HG03280 (cell line): Measurements from ENCODE around the gene COL28A1.
"Not testable (repeated sequence)": the region's sequence is repeated elsewhere in the genome, so short reads cannot be mapped to it uniquely, and the experiment has no call there.

Experiments used
- ATAC-seq: cut with Tn5 transposase; IDR thresholded peaks from one replicate; pipeline ENCODE4 v1.9.1; 2021; ENCODE audit warnings: mild to moderate bottlenecking, moderate library complexity; ENCODE audit not compliant: unreplicated experiment

Gene COL28A1

GRCh38 chr7:7422641-7423040 is 113.0 kb downstream of the COL28A1 start:
- no peak for ATAC-seq

GRCh38 chr7:7421826-7422225 is 113.8 kb downstream of the COL28A1 start:
- ATAC-seq, result no peak

- no peak for ATAC-seq
These were observed 116.7 kb downstream of the COL28A1 start for GRCh38 chr7:7418997-7419396.

DNA sequence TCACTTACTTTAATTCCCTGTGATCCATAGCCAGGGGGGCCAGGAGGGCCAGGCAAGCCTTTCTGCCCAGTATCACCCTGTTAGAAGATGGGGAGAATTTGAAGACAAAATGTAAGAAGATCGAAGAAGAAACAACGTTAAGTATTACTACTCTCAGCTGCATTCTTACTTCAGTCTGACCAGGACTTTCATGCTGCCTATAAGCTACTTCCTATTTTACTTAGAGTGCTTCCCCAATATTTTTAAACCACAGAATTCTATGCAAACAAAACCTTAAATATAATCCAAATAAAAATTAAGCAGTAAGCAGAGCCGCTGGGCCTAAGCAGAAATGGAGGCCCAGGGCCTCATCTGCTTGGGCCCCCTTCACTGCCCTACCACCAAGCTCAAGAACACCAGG is 117.8 kb downstream of the COL28A1 start:
- ATAC-seq, result no peak

DNA sequence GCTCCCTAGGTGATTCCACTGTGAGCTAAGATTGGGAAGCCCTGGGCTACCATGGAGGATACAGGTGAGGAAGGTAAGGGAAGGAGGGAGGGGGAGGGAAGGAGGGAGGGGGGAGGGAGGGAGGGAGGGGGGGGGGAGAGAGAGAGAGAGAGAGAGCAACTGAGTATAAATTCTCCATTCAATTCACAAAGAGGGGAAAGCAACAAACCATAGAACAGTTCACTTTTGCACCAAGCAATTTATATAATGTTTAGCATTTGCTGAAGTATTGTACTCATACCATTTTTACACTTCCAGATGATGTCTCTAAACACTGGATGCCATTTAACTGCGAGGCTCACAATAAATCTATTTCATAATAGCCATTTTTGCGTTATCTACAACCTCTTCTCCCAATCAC is 118.3 kb downstream of the COL28A1 start:
- ATAC-seq, result no peak

GRCh38 chr7:7416031-7416858 is 119.4 kb downstream of the COL28A1 start:
- no peak for ATAC-seq

GRCh38 chr7:7414791-7415603 is 120.7 kb downstream of the COL28A1 start:
- no peak for ATAC-seq

DNA sequence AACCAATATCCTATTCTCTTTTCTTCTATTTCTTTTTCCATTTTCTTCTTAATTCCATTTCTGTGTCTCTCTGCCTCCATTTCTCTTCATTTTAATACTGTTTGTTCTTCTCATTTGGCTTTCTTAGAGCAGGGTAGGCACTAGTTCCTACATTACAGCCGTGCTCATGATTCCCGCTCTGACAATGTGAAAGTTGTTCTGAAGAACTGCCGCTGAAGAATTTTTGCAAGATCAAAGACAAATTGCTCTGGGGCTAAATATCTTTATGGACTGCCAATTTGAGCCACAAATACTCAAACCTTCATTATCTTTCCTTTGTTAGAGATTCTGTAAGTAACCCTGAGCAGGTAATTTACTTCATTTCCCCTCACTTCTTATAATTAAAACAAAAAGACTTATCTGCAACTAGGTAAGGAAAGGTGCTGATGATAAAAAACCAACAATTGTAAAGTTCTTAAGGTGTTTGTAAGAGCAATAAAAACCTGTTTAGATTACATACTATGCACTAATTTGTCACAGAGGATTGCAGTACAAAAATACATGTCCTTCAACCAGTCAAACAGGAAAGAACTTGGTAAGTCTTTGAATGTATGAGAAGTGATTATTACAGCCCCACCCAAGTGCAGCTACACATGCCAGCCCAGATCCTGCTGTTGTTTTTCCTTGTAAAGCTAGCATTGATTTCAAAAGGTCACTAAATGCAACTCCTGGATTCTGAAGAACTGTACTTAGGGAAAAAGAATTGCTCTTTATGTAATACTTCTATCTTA is 127.5 kb downstream of the COL28A1 start:
- ATAC-seq, result no peak

- no peak for ATAC-seq
These were observed 130.2 kb downstream of the COL28A1 start for GRCh38 chr7:7405461-7405860.

- ATAC-seq, result no peak
These were observed 136.0 kb downstream of the COL28A1 start for GRCh38 chr7:7399707-7400106.

GRCh38 chr7:7395785-7396184 is 139.9 kb downstream of the COL28A1 start:
- no peak for ATAC-seq

DNA sequence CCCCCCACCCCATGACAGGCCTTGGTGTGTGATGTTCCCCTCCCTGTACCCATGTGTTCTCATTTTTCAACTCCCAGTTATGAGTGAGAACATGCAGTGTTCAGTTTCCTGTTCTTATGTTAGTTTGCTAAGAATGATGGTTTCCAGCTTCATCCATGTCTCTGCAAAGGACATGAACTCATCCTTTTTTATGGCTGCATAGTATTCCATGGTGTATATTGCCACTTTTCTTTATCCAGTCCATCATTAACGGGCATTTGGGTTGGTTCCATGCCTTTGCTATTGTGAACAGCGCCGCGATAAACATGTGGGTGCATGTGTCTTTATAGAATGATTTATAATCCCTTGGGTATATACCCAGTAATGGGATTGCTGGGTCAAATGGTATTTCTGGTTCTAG is 147.5 kb downstream of the COL28A1 start:
- ATAC-seq, result not testable (repeated sequence)

DNA sequence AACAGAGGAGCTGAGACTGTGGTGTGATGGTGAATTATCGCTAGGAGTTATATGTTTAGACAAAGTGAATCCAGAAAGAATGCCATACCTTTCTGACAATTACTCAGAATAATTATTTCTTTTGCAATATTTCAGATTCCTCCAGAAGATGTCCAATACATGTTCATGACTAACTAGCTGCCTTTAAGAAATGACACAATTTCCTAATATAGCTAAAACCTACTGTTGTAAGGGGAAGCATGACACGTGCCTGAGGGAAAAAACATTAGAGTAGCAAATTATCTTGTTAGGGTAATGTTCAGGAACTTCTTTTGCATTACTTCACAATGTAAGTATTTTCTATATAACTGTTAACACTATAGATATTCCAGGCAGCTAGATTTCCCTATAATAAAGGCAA is 150.3 kb downstream of the COL28A1 start:
- no peak for ATAC-seq

GRCh38 chr7:7384228-7384627 is 151.4 kb downstream of the COL28A1 start:
- ATAC-seq, result no peak

DNA sequence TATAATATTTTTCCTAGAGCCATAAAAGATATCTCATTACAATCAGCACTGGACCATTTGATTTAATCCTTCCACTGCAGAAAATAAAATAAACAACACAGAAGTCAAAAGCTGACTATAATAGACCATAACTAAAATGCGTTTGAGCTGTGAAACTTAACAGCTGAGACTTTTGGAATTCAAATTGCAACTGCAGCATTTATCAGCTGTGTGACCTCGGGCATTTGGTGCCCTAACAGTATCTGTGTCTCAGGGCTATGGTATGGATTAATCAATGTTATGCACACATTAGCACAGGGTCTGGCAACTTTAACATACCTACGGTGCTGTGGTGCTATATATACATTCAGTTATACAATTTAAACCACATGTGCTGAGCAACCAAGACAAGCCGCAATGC is 160.1 kb downstream of the COL28A1 start:
- ATAC-seq, result no peak

DNA sequence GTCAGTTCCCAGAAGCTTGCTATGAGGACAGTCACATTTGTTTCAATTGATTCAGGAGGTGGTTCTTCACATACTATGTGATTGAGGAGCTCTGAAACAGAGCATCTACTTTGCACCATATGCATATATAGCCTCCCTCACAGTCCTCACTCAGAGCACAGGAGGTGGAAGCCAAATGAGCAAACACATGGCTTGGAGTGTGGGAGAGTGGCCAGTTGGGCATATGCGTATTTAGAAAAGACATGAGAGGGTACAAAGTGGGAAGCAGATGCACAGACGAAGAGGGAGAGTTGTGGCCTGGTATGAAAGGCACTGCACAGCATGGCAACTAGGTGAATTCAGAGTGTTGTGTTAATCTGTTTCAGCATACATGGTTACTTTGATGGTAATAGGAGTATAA is 165.6 kb downstream of the COL28A1 start:
- no peak for ATAC-seq

- no peak for ATAC-seq
These were observed 166.5 kb downstream of the COL28A1 start for GRCh38 chr7:7369134-7369533.

- ATAC-seq, result no peak
These were observed 181.0 kb downstream of the COL28A1 start for GRCh38 chr7:7354674-7355073.

GRCh38 chr7:7352845-7353244 is 182.8 kb downstream of the COL28A1 start:
- no peak for ATAC-seq

DNA sequence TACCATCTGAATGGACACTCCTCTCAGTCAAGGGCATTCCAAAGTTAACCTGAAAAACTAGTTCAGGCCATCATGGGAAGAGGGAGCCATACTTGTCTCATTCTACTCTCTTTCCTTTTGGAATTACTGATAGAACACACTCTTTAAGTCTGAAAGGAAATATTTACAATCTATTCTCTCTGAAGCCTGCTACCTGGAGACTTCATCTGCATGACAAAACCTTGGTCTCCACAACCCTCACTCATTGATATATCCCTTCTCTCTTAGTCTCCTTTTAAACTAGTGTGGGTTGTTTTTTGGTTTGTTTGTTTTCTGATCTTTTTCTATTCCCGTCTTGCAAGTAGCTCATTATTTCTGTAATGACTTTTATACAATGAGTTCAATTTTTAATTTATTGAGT is 183.8 kb downstream of the COL28A1 start:
- ATAC-seq, result no peak

GRCh38 chr7:7351156-7351555 is 184.5 kb downstream of the COL28A1 start:
- no peak for ATAC-seq
